NCI-H1417 treated with DMSO at 0.1 percent for 48 hours (cell line): ENCODE measurements around the gene LAX1.
"Not testable (repeated sequence)": the region's sequence is repeated elsewhere in the genome, so short reads cannot be mapped to it uniquely, and the experiment has no call there.

Source experiments
- DNase-seq: peaks from one replicate; lab custom pipeline; 2025; lab: John Stamatoyannopoulos, UW

LAX1 gene

GRCh38 chr1:203768256-203768655 lies 3.3 kb downstream of the LAX1 start:
- DNase-seq: no peak

- no peak for DNase-seq
Measured at GRCh38 chr1:203769505-203770343, 4.7 kb downstream of the LAX1 start.

GRCh38 chr1:203771901-203772301 lies 6.9 kb downstream of the LAX1 start:
- no peak for DNase-seq

GRCh38 chr1:203772836-203773235 lies 7.9 kb downstream of the LAX1 start:
- DNase-seq: no peak

- DNase-seq: no peak
Measured at GRCh38 chr1:203776636-203777035, 11.7 kb downstream of the LAX1 start.

- no peak for DNase-seq
Measured at GRCh38 chr1:203777596-203777995, 12.6 kb downstream of the LAX1 start.

GRCh38 chr1:203778146-203778545 lies 13.2 kb downstream of the LAX1 start:
- no peak for DNase-seq

- DNase-seq: no peak
Measured at GRCh38 chr1:203778789-203779188, 13.8 kb downstream of the LAX1 start.

GRCh38 chr1:203781962-203782361 lies 17.0 kb downstream of the LAX1 start:
- DNase-seq: no peak

GRCh38 chr1:203789966-203790365 lies 25.0 kb downstream of the LAX1 start:
- DNase-seq: no peak

- no peak for DNase-seq
Measured at GRCh38 chr1:203791498-203791897, 26.5 kb downstream of the LAX1 start.

- DNase-seq: no peak
Measured at GRCh38 chr1:203792486-203792885, 27.5 kb downstream of the LAX1 start.

GRCh38 chr1:203793561-203793960 lies 28.6 kb downstream of the LAX1 start:
- not testable (repeated sequence) for DNase-seq

GRCh38 chr1:203794764-203795440 lies 29.9 kb downstream of the LAX1 start:
- DNase-seq: no peak

GRCh38 chr1:203795441-203796235 lies 30.7 kb downstream of the LAX1 start, which contains the start of the genes ZBED6 and ZC3H11A:
ZBED6 (plus strand) TSS chr1:203795623; CDS start chr1:203797523, 1,900 bp downstream.
ZC3H11A (plus strand) TSS chr1:203795623; CDS start chr1:203817071, 21,448 bp downstream.
- peak; percentile 92 for DNase-seq

GRCh38 chr1:203796236-203796605 lies 31.2 kb downstream of the LAX1 start:
- no peak for DNase-seq

GRCh38 chr1:203797216-203797615 lies 32.2 kb downstream of the LAX1 start:
- DNase-seq: no peak

- DNase-seq: no peak
Measured at GRCh38 chr1:203797948-203798655, 33.1 kb downstream of the LAX1 start.

- no peak for DNase-seq
Measured at GRCh38 chr1:203799157-203799556, 34.2 kb downstream of the LAX1 start.

GRCh38 chr1:203799971-203800370 lies 35.0 kb downstream of the LAX1 start:
- no peak for DNase-seq

- DNase-seq: no peak
Measured at GRCh38 chr1:203805689-203806088, 40.7 kb downstream of the LAX1 start.

- no peak for DNase-seq
Measured at GRCh38 chr1:203807196-203807595, 42.2 kb downstream of the LAX1 start.
